HT-29 (cell line): ENCODE data around the gene OTOG. TPM values are rescaled to one million over a fixed set of nuclear protein-coding genes. Genes with fewer than 3 reads are reported as not detected.

Source experiments
- DNase-seq: peaks from one replicate; pipeline ENCODE4 v3.0.0-alpha.2; 2015; ENCODE audit warnings: low spot score
- total RNA-seq: library from RNA; depleted of rRNA; stranded (reverse); fragments of >200 nt; shearing (Covaris generic); gene quantifications from 2 replicates; pipeline ENCODE4 v1.2.3, GENCODE V29; 2014

Gene OTOG
- total RNA-seq, 1 experiment from 2014 or later: not detected

- DNase-seq: no peak
Observed at GRCh38 chr11:17581036-17581731, 34.1 kb downstream of the OTOG start.

- DNase-seq: no peak
Observed at GRCh38 chr11:17581732-17582053, 34.6 kb downstream of the OTOG start.

- no peak for DNase-seq
Observed at GRCh38 chr11:17585911-17586695, 39.0 kb downstream of the OTOG start.

- DNase-seq: no peak
Observed at GRCh38 chr11:17588166-17588565, 41.1 kb downstream of the OTOG start.

GRCh38 chr11:17588721-17589120 lies 41.7 kb downstream of the OTOG start:
- DNase-seq: no peak

- no peak for DNase-seq
Observed at GRCh38 chr11:17590463-17590862, 43.4 kb downstream of the OTOG start.

- DNase-seq: no peak
Observed at GRCh38 chr11:17591293-17591692, 44.2 kb downstream of the OTOG start.

GRCh38 chr11:17593466-17594245 lies 46.6 kb downstream of the OTOG start:
- no peak for DNase-seq

GRCh38 chr11:17594686-17595192 lies 47.7 kb downstream of the OTOG start:
- DNase-seq: no peak

- DNase-seq: no peak
Observed at GRCh38 chr11:17595526-17596309, 48.7 kb downstream of the OTOG start.

- no peak for DNase-seq
Observed at GRCh38 chr11:17596310-17596669, 49.2 kb downstream of the OTOG start.

- no peak for DNase-seq
Observed at GRCh38 chr11:17596711-17597110, 49.7 kb downstream of the OTOG start.

- no peak for DNase-seq
Observed at GRCh38 chr11:17597770-17598169, 50.7 kb downstream of the OTOG start.

GRCh38 chr11:17598700-17599459 lies 51.8 kb downstream of the OTOG start:
- peak; percentile 79 for DNase-seq

- no peak for DNase-seq
Observed at GRCh38 chr11:17599460-17599925, 52.4 kb downstream of the OTOG start.

- no peak for DNase-seq
Observed at GRCh38 chr11:17600316-17601255, 53.5 kb downstream of the OTOG start.

- no peak for DNase-seq
Observed at GRCh38 chr11:17601256-17601671, 54.2 kb downstream of the OTOG start.

- no peak for DNase-seq
Observed at GRCh38 chr11:17601676-17602075, 54.6 kb downstream of the OTOG start.
